Cardiac muscle cell (in vitro differentiated cells and primary cell): ENCODE results near the gene ATXN1. TPM values are rescaled to one million over a fixed set of nuclear protein-coding genes. Genes with fewer than 3 reads are reported as not detected.
"Not testable (repeated sequence)": the region's sequence is repeated elsewhere in the genome, so short reads cannot be mapped to it uniquely, and the experiment has no call there.

Experiments used
- DNase-seq, 2 donors: peaks; one replicate each; pipeline versions ENCODE4 v3.0.0 to v3.0.0-alpha.2; 2010 to 2017; ENCODE audit warnings: low read depth in 1 of 2, low spot score in 1 of 2
- H3K27ac ChIP-seq: fragments of 200-600 bp; sonication (generic); 2 replicates; pipeline ENCODE4 v1.5.1; 2016
- H3K27me3 ChIP-seq: fragments of 200-600 bp; sonication (generic); 2 replicates; pipeline ENCODE4 v1.6.0; 2016; ENCODE audit warnings: control low read depth
- H3K36me3 ChIP-seq: fragments of 200-600 bp; sonication (generic); 2 replicates; pipeline ENCODE4 v1.5.1; 2016; ENCODE audit warnings: control low read depth
- H3K4me1 ChIP-seq: fragments of 200-600 bp; sonication (generic); 2 replicates; pipeline ENCODE4 v1.8.1; 2017; ENCODE audit warnings: low read depth, mild to moderate bottlenecking, mixed run types
- H3K4me3 ChIP-seq: fragments of 200-600 bp; sonication (generic); 2 replicates; pipeline ENCODE4 v1.5.1; 2016; ENCODE audit warnings: mild to moderate bottlenecking
- H3K9me3 ChIP-seq: fragments of 200-600 bp; sonication (generic); 2 replicates; pipeline ENCODE4 v1.5.1; 2017; ENCODE audit warnings: low read depth, mild to moderate bottlenecking, control low read depth
- CTCF ChIP-seq: IDR thresholded peaks from 2 replicates; pipeline ENCODE4 v1.5.1; 2012; ENCODE audit warnings: low read depth, mild to moderate bottlenecking, low read length
- polyA plus RNA-seq: library from polyadenylated mRNA; unstranded; fragments of >200 nt; fragmentation: Nextera tagmentation; extraction: Ambion mirVana; gene quantifications from 2 replicates; pipeline ENCODE4 v1.2.1, GENCODE V29; 2016
- total RNA-seq: library from RNA; depleted of rRNA; stranded (reverse); fragments of >200 nt; gene quantifications from 2 replicates; pipeline ENCODE4 v1.2.3, GENCODE V29; 2016

ATXN1 gene
- total and polyA plus RNA-seq, 2 experiments from 2014 or later = 15.1 to 37.4 TPM

- H3K4me1 ChIP-seq = no peaks in the 10 kb centered on the region
- no peak for TF ChIP-seq CTCF
- no peaks in the 10 kb centered on the region for H3K9me3 ChIP-seq
- H3K27ac ChIP-seq = no peak overlapping the region
- no peaks in the 10 kb centered on the region for H3K36me3 ChIP-seq
- no peak overlapping the region for H3K4me3 ChIP-seq
- no peaks in the 10 kb centered on the region for H3K27me3 ChIP-seq
- DNase-seq = no peak
Measured at GRCh38 chr6:16713597-16713996, 47.7 kb downstream of the ATXN1 start.

GRCh38 chr6:16712931-16713484 is 48.3 kb downstream of the ATXN1 start:
- no peak overlapping the region for H3K4me3 ChIP-seq
- DNase-seq = peak in 1 of 2 donors; percentile 96
- H3K36me3 ChIP-seq = no peaks in the 10 kb centered on the region
- no peaks in the 10 kb centered on the region for H3K27me3 ChIP-seq
- no peak overlapping the region for H3K27ac ChIP-seq
- H3K4me1 ChIP-seq = no peaks in the 10 kb centered on the region
- H3K9me3 ChIP-seq = no peaks in the 10 kb centered on the region
- TF ChIP-seq CTCF = peak; percentile 55

GRCh38 chr6:16712255-16712930 is 48.9 kb downstream of the ATXN1 start:
- Histone ChIP-seq H3K27ac (no peak overlapping the region), H3K9me3 (no peaks in the 10 kb centered on the region), H3K27me3 (no peaks in the 10 kb centered on the region), H3K4me3 (no peak overlapping the region), H3K36me3 (no peaks in the 10 kb centered on the region), H3K4me1 (no peaks in the 10 kb centered on the region)
- DNase-seq = no peak
- TF ChIP-seq CTCF = no peak

GRCh38 chr6:16711546-16712254 is 49.6 kb downstream of the ATXN1 start:
- Histone ChIP-seq H3K36me3 (no peaks in the 10 kb centered on the region), H3K4me1 (no peaks in the 10 kb centered on the region), H3K27ac (no peak overlapping the region), H3K4me3 (no peak overlapping the region), H3K27me3 (no peaks in the 10 kb centered on the region), H3K9me3 (no peaks in the 10 kb centered on the region)
- DNase-seq = peak in 1 of 2 donors; percentile 18
- TF ChIP-seq CTCF = no peak

GRCh38 chr6:16706911-16707783 is 54.1 kb downstream of the ATXN1 start:
- DNase-seq = no peak
- H3K4me3 ChIP-seq = no peak overlapping the region
- H3K9me3 ChIP-seq = no peaks in the 10 kb centered on the region
- no peaks in the 10 kb centered on the region for H3K36me3 ChIP-seq
- no peak overlapping the region for H3K27ac ChIP-seq
- no peak for TF ChIP-seq CTCF
- peaks cover 10% of the 10 kb centered on the region for H3K4me1 ChIP-seq
- H3K27me3 ChIP-seq = no peaks in the 10 kb centered on the region

GRCh38 chr6:16706491-16706890 is 54.8 kb downstream of the ATXN1 start:
- not testable (repeated sequence) for DNase-seq, H3K27me3 ChIP-seq, H3K4me3 ChIP-seq, H3K27ac ChIP-seq, H3K4me1 ChIP-seq, H3K36me3 ChIP-seq, H3K9me3 ChIP-seq
